Stimulated activated CD4-positive, alpha-beta T cell treated with anti-CD3 and anti-CD28 coated beads, TNF-alpha, amount 100 ng/mL, for 1 hour (primary cell): ENCODE measurements around the gene SOCS2.

Experiments
- DNase-seq, 3 donors: peaks; one replicate each; pipeline ENCODE4 v3.0.0-alpha.2; 2020; ENCODE audit warnings: low read depth in 3 of 3, low spot score in 1 of 3

Gene SOCS2

GRCh38 chr12:93567174-93567573, 5.3 kb upstream of the SOCS2 start:
- DNase-seq, result no peak

GRCh38 chr12:93568091-93568490, 4.4 kb upstream of the SOCS2 start:
- DNase-seq, result no peak

GRCh38 chr12:93569301-93569655, 3.2 kb upstream of the SOCS2 start:
- no peak for DNase-seq

GRCh38 chr12:93569656-93570551, 2.6 kb upstream of the SOCS2 start:
- DNase-seq, result peak; percentile 35 to 65 (median 36)

GRCh38 chr12:93570552-93571364, 1.7 kb upstream of the SOCS2 start:
- DNase-seq, result peak; percentile 50 to 88 (median 68)

GRCh38 chr12:93571365-93571924, 1.0 kb upstream of the SOCS2 start:
- peak in 1 of 3 donors; percentile 60 for DNase-seq

- peak in 1 of 3 donors; percentile 28 for DNase-seq
These were observed 457 bp downstream of the SOCS2 start for GRCh38 chr12:93572712-93573551.

- DNase-seq, result peak in 1 of 3 donors; percentile 1
These were observed 1.2 kb downstream of the SOCS2 start for GRCh38 chr12:93573552-93574223.

GRCh38 chr12:93577222-93577621, 4.7 kb downstream of the SOCS2 start:
- DNase-seq, result no peak

- no peak for DNase-seq
These were observed 5.7 kb downstream of the SOCS2 start for GRCh38 chr12:93578221-93578620.

- DNase-seq, result no peak
These were observed 8.2 kb downstream of the SOCS2 start for GRCh38 chr12:93580682-93581081.

GRCh38 chr12:93581370-93581769, 8.9 kb downstream of the SOCS2 start:
- no peak for DNase-seq

GRCh38 chr12:93582351-93582750, 9.9 kb downstream of the SOCS2 start:
- DNase-seq, result no peak

- DNase-seq, result no peak
These were observed 11.3 kb downstream of the SOCS2 start for GRCh38 chr12:93583627-93584392.

- no peak for DNase-seq
These were observed 12.8 kb downstream of the SOCS2 start for GRCh38 chr12:93585247-93585646.

GRCh38 chr12:93587611-93588010, 15.1 kb downstream of the SOCS2 start:
- no peak for DNase-seq

GRCh38 chr12:93589081-93589480, 16.6 kb downstream of the SOCS2 start:
- no peak for DNase-seq

- peak in 1 of 3 donors; percentile 1 for DNase-seq
These were observed 18.8 kb downstream of the SOCS2 start for GRCh38 chr12:93591137-93591868.
